ENCODE measurements around the gene CTNNBL1.

CTNNBL1 gene

GRCh38 chr20:37856932-37857660 lies 163.3 kb downstream of the CTNNBL1 start:
- no peak for DNase-seq

GRCh38 chr20:37859406-37860171 lies 165.8 kb downstream of the CTNNBL1 start:
- no peak for DNase-seq

GRCh38 chr20:37863289-37863688 lies 169.5 kb downstream of the CTNNBL1 start:
- DNase-seq = no peak

- DNase-seq = no peak
Observed at GRCh38 chr20:37864298-37864697, 170.5 kb downstream of the CTNNBL1 start.

- no peak for DNase-seq
Observed at GRCh38 chr20:37866051-37866450, 172.2 kb downstream of the CTNNBL1 start.

- no peak for DNase-seq
Observed at GRCh38 chr20:37867289-37868195, 173.7 kb downstream of the CTNNBL1 start.

- no peak for DNase-seq
Observed at GRCh38 chr20:37868851-37869333, 175.1 kb downstream of the CTNNBL1 start.

GRCh38 chr20:37869334-37869861 lies 175.6 kb downstream of the CTNNBL1 start:
- DNase-seq = no peak

GRCh38 chr20:37870294-37870693 lies 176.5 kb downstream of the CTNNBL1 start:
- DNase-seq = no peak

- no peak for DNase-seq
Observed at GRCh38 chr20:37871751-37872150, 177.9 kb downstream of the CTNNBL1 start.

GRCh38 chr20:37872161-37872560 lies 178.3 kb downstream of the CTNNBL1 start:
- no peak for DNase-seq

GRCh38 chr20:37873884-37874283 lies 180.1 kb downstream of the CTNNBL1 start:
- DNase-seq = no peak

GRCh38 chr20:37875460-37876175 lies 181.8 kb downstream of the CTNNBL1 start:
- DNase-seq = no peak

- DNase-seq = no peak
Observed at GRCh38 chr20:37876863-37877262, 183.0 kb downstream of the CTNNBL1 start.

- DNase-seq = no peak
Observed at GRCh38 chr20:37877832-37878772, 184.3 kb downstream of the CTNNBL1 start.

GRCh38 chr20:37878835-37879599 lies 185.2 kb downstream of the CTNNBL1 start:
- DNase-seq = no peak

GRCh38 chr20:37879843-37880242 lies 186.0 kb downstream of the CTNNBL1 start:
- no peak for DNase-seq

GRCh38 chr20:37880726-37881591 lies 187.1 kb downstream of the CTNNBL1 start:
- DNase-seq = no peak
